Uterus (tissue), 2 donors: Measurements from ENCODE around the gene KISS1.
"Not testable (repeated sequence)": the region's sequence is repeated elsewhere in the genome, so short reads cannot be mapped to it uniquely, and the experiment has no call there.

ENCODE experiments used
- POLR2A ChIP-seq, 2 donors: fragments of 450-650 bp; IDR thresholded peaks; one replicate each; pipeline ENCODE4 v1.6.1; 2016; ENCODE audit warnings: antibody characterized with exemption in 2 of 2, mild to moderate bottlenecking in 1 of 2, moderate library complexity in 1 of 2
- TF ChIP-seq, protein P1 (sequence below), 4 experiments: fragments of 200-600 bp in 2 of 4; fragments of 450-650 bp in 2 of 4; sonication (generic) in 2 of 4; IDR thresholded peaks; one replicate each; pipeline ENCODE4 v1.5.1; 2016 to 2019; ENCODE audit warnings: antibody characterized with exemption in 4 of 4, mild to moderate bottlenecking in 2 of 4, moderate library complexity in 1 of 4

DNA sequence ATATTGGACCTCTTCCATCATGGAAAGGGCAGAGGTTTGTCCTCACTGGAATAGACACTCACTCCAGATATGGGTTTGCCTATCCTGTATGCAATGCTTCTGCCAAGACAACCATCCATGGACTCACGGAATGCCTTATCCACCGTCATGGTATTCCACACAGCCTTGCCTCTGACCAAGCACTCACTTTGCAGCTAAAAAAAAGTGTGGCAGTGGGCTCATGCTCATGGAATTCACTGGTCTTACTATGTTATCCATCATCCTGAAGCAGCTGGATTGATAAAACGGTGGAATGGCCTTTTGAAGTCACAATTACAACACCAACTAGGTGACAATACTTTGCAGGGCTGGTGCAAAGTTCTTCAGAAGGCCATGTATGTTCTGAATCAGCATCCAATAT, 43.1 kb upstream of the KISS1 start:
- TF ChIP-seq, protein P1, sequence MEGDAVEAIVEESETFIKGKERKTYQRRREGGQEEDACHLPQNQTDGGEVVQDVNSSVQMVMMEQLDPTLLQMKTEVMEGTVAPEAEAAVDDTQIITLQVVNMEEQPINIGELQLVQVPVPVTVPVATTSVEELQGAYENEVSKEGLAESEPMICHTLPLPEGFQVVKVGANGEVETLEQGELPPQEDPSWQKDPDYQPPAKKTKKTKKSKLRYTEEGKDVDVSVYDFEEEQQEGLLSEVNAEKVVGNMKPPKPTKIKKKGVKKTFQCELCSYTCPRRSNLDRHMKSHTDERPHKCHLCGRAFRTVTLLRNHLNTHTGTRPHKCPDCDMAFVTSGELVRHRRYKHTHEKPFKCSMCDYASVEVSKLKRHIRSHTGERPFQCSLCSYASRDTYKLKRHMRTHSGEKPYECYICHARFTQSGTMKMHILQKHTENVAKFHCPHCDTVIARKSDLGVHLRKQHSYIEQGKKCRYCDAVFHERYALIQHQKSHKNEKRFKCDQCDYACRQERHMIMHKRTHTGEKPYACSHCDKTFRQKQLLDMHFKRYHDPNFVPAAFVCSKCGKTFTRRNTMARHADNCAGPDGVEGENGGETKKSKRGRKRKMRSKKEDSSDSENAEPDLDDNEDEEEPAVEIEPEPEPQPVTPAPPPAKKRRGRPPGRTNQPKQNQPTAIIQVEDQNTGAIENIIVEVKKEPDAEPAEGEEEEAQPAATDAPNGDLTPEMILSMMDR (IDR thresholded peaks at IDR 0.05) = not testable (repeated sequence)
- TF ChIP-seq POLR2A (IDR thresholded peaks at IDR 0.05) = not testable (repeated sequence)
